Endothelial cell of umbilical vein (primary cell): Measurements from ENCODE around the gene UBC. TPM values are rescaled to one million over a fixed set of nuclear protein-coding genes. Genes with fewer than 3 reads are reported as not detected.

ENCODE experiments used
- BruUV-seq: library from RNA; stranded (reverse); fragments of 400-500 nt; replicated peaks from 2 replicates; lab custom pipeline; 2021; lab: Mats Ljungman, UMichigan
- CTCF ChIA-PET: fragments of 300-600, 350-600 bp; sonication (Branson Sonifier 250); formaldehyde crosslinking; loops from one replicate; lab custom pipeline; 2021; ENCODE audit warnings: antibody characterized with exemption, inconsistent platforms; lab: Charles Lee
- POLR2A ChIA-PET: fragments of 300-600, 350-600 bp; sonication (Branson Sonifier 250); formaldehyde crosslinking; loops from one replicate; lab custom pipeline; 2021; ENCODE audit warnings: antibody characterized with exemption, inconsistent platforms; lab: Charles Lee
- DNase-seq: peaks from one replicate; pipeline ENCODE4 v3.0.0-alpha.2; 2011; ENCODE audit warnings: low read depth, low spot score
- FAIRE-seq: peaks from 2 replicates; lab custom pipeline; 2011; peaks lifted over from hg19 to GRCh38; lab: Jason Lieb, UNC
- H2AFZ ChIP-seq: 2 replicates; pipeline ENCODE4 v1.6.0; 2012; ENCODE audit warnings: low read depth, low read length, control low read depth, inconsistent platforms
- H3K27ac ChIP-seq: 2 replicates; pipeline ENCODE4 v1.5.1; 2011; ENCODE audit warnings: low read depth, mild to moderate bottlenecking, control low read depth, low read length, moderate library complexity; ENCODE audit not compliant: insufficient read depth
- H3K27me3 ChIP-seq, 2 experiments: 2 replicates each; pipeline versions ENCODE4 v1.6.0 to v1.6.1; 2011; ENCODE audit warnings: low read length in 2 of 2, mixed read lengths in 1 of 2; ENCODE audit not compliant: control insufficient read depth in 2 of 2, insufficient read depth in 2 of 2
- H3K36me3 ChIP-seq, 2 experiments: 2 replicates in 1 of 2; 3 replicates in 1 of 2; pipeline ENCODE4 v1.5.1; 2011; ENCODE audit warnings: low read length in 2 of 2, mild to moderate bottlenecking in 1 of 2, moderate library complexity in 1 of 2; ENCODE audit not compliant: control insufficient read depth in 2 of 2, insufficient read depth in 2 of 2; ENCODE audit errors: extremely low read depth in 1 of 2
- H3K4me1 ChIP-seq: 3 replicates; pipeline ENCODE4 v1.5.1; 2011; ENCODE audit warnings: mild to moderate bottlenecking, low read length; ENCODE audit not compliant: control insufficient read depth, insufficient read depth; ENCODE audit errors: extremely low read depth
- H3K4me2 ChIP-seq: 2 replicates; pipeline ENCODE4 v1.6.1; 2011; ENCODE audit warnings: low read length, control low read depth, mixed read lengths; ENCODE audit not compliant: insufficient read depth
- H3K4me3 ChIP-seq, 3 experiments: fragments of 200-600 bp in 1 of 3; sonication (generic), shearing (Covaris generic) in 1 of 3; replicated peaks in 1 of 3; 2 replicates each; pipeline ENCODE4 v1.5.1; 2011 to 2016; ENCODE audit warnings: control low read depth in 3 of 3, low read length in 3 of 3, mild to moderate bottlenecking in 2 of 3, inconsistent platforms in 1 of 3, low read depth in 1 of 3, moderate library complexity in 1 of 3; ENCODE audit not compliant: insufficient read depth in 1 of 3
- H3K79me2 ChIP-seq: 2 replicates; pipeline ENCODE4 v1.6.0; 2012; ENCODE audit warnings: low read length, inconsistent platforms; ENCODE audit not compliant: control insufficient read depth, insufficient read depth
- H3K9ac ChIP-seq: replicated peaks from 2 replicates; pipeline ENCODE3; 2011; ENCODE audit warnings: low read length, control low read depth; ENCODE audit not compliant: insufficient read depth; ENCODE audit errors: extremely low read depth
- H3K9me1 ChIP-seq: replicated peaks from 3 replicates; pipeline ENCODE4 v1.6.0; 2011; ENCODE audit warnings: mild to moderate bottlenecking, low read length; ENCODE audit not compliant: control insufficient read depth, insufficient read depth; ENCODE audit errors: extremely low read depth
- H3K9me3 ChIP-seq: replicated peaks from 2 replicates; pipeline ENCODE4 v1.5.1; 2012; ENCODE audit warnings: low read length, inconsistent platforms; ENCODE audit not compliant: control insufficient read depth, insufficient read depth
- H4K20me1 ChIP-seq: replicated peaks from 2 replicates; pipeline ENCODE3; 2011; ENCODE audit warnings: mild to moderate bottlenecking, low read length; ENCODE audit not compliant: control insufficient read depth, insufficient read depth; ENCODE audit errors: extremely low read depth
- CTCF ChIP-seq, 2 donors: IDR thresholded peaks; 1 replicate in 1 of 2; 2 replicates in 1 of 2; pipeline ENCODE4 v1.5.1; 2011; ENCODE audit warnings: low read length in 2 of 2, mild to moderate bottlenecking in 2 of 2, moderate library complexity in 2 of 2, control low read depth in 1 of 2, inconsistent platforms in 1 of 2, low read depth in 1 of 2; ENCODE audit not compliant: insufficient read depth in 1 of 2; ENCODE audit errors: extremely low read depth in 1 of 2
- FOS ChIP-seq: IDR thresholded peaks from 2 replicates; pipeline ENCODE4 v1.6.1; 2011; ENCODE audit warnings: mild to moderate bottlenecking, low read length, moderate library complexity, borderline replicate concordance; ENCODE audit not compliant: insufficient read depth
- JUN ChIP-seq: IDR thresholded peaks from 2 replicates; pipeline ENCODE4 v1.6.1; 2011; ENCODE audit warnings: borderline replicate concordance, low read depth; ENCODE audit not compliant: insufficient read length, insufficient read depth
- MAX ChIP-seq: IDR thresholded peaks from 2 replicates; pipeline ENCODE4 v1.6.1; 2011; ENCODE audit not compliant: insufficient read depth, insufficient read length
- MYC ChIP-seq: IDR thresholded peaks from one replicate; pipeline ENCODE4 v1.6.1; 2011; ENCODE audit warnings: mild to moderate bottlenecking, low read depth, low read length
- POLR2A ChIP-seq: IDR thresholded peaks from 2 replicates; pipeline ENCODE4 v1.6.1; 2012; ENCODE audit warnings: low read depth, mild to moderate bottlenecking, control low read depth, low read length
- POLR2AphosphoS5 ChIP-seq: IDR thresholded peaks from 2 replicates; pipeline ENCODE4 v1.6.1; 2012; ENCODE audit warnings: low read depth, mild to moderate bottlenecking, control low read depth, low read length, moderate library complexity; ENCODE audit not compliant: insufficient read depth
- dilution Hi-C: fragments of 300-500 bp; cut with MboI; formaldehyde crosslinking; loops from one replicate; pipeline ENCODE4 v1.15.0; 2019; ENCODE audit warnings: low sequenced_read_pairs; ENCODE audit not compliant: extremely low pct_ligation_motif_present
- intact Hi-C: fragments of 100-400 bp; cut with micrococcal nuclease; formaldehyde crosslinking; loops from one replicate; pipeline ENCODE4 v1.10.0; 2022
- polyA plus RNA-seq, 4 experiments: library from polyadenylated mRNA; depleted of rRNA in 3 of 4; stranded (reverse) in 3 of 4; unstranded in 1 of 4; fragments of >200 nt; gene quantifications; 2 replicates each; pipeline versions ENCODE4 v1.2.1 to v1.2.3, GENCODE V29; 2011 to 2012; ENCODE audit warnings: missing spikeins in 1 of 4
- total RNA-seq: library from RNA; stranded (reverse); gene quantifications from 2 replicates; pipeline ENCODE4 v1.2.3, GENCODE V29; 2021

The UBC gene
- total and polyA plus RNA-seq, 2 donors (not counting 3 experiments of a cell fraction or from before 2014, with no cell fraction given): 875 to 1,305 TPM

GRCh38 chr12:124925117-124925516 lies 10.7 kb upstream of the UBC start:
- ChIA-PET CTCF (interaction anchor here (3.8 kb wide), 1 partner anchor 14 kb away, joined by 42 read pairs; no protein-coding TSS in a partner anchor), POLR2A (interaction anchor here (1.1 kb wide), 1 partner anchor 10 kb away, joined by 5 read pairs; the partner anchor contains the start of gene UBC)
- Histone ChIP-seq H3K9ac (no peak overlapping the region), H3K4me3 (no peak overlapping the region), H3K27me3 (no peaks in the 10 kb centered on the region), H4K20me1 (no peaks in the 10 kb centered on the region), H2AFZ (no peak overlapping the region), H3K4me1 (peaks cover 30% of the 10 kb centered on the region), H3K79me2 (no peaks in the 10 kb centered on the region), H3K36me3 (no peaks in the 10 kb centered on the region), H3K4me2 (no peak overlapping the region), H3K9me1 (no peaks in the 10 kb centered on the region), H3K27ac (no peak overlapping the region), H3K9me3 (no peaks in the 10 kb centered on the region)
- TF ChIP-seq FOS (no peak), CTCF (IDR thresholded peaks at IDR 0.05; ENCODE audit: extremely low read depth in 1 of 2, insufficient read depth in 1 of 2, low read depth in 1 of 2, low read length in 2 of 2) (no peak), POLR2A (no peak), MAX (no peak), POLR2AphosphoS5 (no peak), MYC (no peak), JUN (no peak)
- no TSS peak for BruUV-seq
- intact Hi-C loops: loop anchor here (5.0 kb wide), 1 partner anchor 358 kb away; the partner anchor contains the start of gene NCOR2
- dilution Hi-C loops: no loop called here
- FAIRE-seq (no peak), DNase-seq (no peak)
